NCI-H2171 (cell line): Measurements from ENCODE around the gene PHAF1.

Source experiments
- DNase-seq: peaks from one replicate; lab custom pipeline; 2025; lab: John Stamatoyannopoulos, UW

PHAF1 gene

DNA sequence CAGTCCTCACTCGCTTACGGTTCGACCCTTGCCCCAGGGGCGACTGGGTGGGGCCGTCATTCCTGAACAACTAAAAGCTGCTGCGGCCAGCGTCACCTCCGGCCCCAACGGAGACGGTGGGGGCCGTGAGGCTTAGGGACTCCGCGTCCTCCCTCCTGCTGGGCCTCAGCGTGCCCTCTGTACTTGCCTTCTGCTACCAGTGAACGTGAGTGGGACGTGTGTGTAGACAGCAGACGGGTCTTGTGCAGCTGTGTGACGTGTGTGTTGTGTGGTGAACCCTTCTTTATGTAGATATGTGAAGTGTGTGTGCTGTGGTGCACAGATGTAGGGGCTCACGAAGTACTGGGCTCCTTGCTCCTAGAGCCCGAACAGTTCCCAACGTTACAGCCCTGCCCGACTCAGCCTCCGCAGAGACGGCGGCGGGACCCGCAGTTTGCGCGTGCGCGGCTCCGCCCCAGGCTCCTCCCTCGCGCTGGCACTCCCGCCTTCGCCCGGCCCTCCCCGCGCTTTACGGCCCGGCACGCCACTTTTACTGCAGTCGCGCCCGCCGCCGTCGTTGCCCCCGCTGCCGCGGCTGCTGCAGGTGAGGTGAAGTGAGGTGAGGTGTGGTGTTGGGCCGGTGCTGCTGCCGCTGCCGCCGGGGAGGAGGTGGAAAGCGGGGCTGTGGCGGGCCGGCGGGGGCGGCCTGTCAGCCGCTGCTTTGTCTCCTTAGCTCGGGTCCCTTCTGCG, at the start of gene PHAF1:
TSS of gene PHAF1 (plus strand) at position 535 of the 729 bp plus-strand sequence. CDS start 235 bp downstream, outside the sequence.
- peak; percentile 91 for DNase-seq

- DNase-seq = no peak
Measured at GRCh38 chr16:67063008-67063407, 46.7 kb upstream of the PHAF1 start.

DNA sequence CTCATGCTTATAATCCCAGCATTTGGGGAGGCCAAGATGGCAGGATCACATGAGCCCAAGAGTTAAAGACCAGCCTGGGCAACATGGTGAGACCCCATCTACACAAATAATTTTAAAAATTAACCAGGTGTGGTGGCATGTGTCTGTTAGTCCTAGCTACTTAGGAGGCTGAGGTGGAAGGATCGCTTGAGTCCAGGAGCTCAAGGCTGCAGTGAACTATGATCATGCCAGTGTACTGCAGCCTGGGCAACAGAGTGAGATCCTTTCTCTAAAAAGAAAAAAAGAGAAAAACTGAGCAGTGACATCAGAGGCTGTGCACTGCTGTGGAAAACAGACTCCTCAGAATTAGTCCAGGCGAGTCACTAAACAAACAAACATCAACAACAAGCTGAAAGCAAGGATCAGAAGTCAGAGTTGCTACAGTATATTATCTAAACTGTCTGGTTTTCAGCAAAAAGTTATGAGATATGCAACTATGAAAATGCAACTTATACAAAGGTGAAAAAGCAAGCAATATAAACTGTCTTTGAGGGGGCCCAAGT, 41.5 kb upstream of the PHAF1 start:
- DNase-seq = no peak

GRCh38 chr16:67071476-67072048, 38.2 kb upstream of the PHAF1 start:
- no peak for DNase-seq

GRCh38 chr16:67075331-67075730, 34.4 kb upstream of the PHAF1 start:
- DNase-seq = no peak

- DNase-seq = no peak
Measured at GRCh38 chr16:67077871-67078270, 31.9 kb upstream of the PHAF1 start.

GRCh38 chr16:67082100-67082499, 27.6 kb upstream of the PHAF1 start:
- no peak for DNase-seq

DNA sequence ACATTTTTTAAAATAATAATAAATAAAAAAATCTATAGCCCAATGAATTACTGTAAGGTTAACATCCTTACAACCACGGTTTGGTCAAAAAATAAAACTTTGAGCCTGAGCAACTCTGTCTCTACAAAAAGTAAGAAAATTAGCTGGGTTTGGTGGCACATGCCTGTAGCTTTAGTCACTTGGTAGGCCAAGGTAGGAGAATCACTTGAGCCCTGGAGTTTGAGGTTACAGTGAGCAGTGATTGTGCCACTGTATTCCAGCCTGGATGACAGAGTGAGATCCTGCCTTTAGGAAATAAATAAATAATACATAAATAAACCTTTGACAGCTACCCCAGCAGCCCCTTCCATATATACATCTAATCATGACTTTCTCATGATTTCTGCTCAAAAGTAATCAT, 26.9 kb upstream of the PHAF1 start:
- no peak for DNase-seq

- DNase-seq = no peak
Measured at GRCh38 chr16:67084345-67085028, 25.3 kb upstream of the PHAF1 start.

DNA sequence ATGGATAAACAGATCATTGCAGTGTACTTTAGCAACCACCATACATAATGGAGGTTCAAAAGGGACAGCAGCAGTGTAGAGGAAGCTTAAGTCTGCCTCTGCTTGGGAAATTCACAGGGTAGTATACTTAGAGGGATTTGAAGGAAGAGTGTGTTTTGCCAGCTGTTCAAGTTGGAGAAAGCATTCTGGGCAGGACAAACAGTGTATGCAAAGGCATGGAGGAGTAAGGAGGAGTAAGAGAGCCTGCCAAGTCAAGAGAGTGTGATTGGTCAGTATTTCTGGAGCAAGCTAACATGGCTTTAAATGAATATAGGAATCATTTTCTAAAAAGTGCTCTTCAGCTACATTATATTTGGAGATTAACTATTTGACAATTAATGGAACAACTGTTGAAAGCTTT, 22.9 kb upstream of the PHAF1 start:
- DNase-seq = no peak

- DNase-seq = no peak
Measured at GRCh38 chr16:67087291-67087690, 22.4 kb upstream of the PHAF1 start.

- no peak for DNase-seq
Measured at GRCh38 chr16:67087803-67088202, 21.9 kb upstream of the PHAF1 start.

DNA sequence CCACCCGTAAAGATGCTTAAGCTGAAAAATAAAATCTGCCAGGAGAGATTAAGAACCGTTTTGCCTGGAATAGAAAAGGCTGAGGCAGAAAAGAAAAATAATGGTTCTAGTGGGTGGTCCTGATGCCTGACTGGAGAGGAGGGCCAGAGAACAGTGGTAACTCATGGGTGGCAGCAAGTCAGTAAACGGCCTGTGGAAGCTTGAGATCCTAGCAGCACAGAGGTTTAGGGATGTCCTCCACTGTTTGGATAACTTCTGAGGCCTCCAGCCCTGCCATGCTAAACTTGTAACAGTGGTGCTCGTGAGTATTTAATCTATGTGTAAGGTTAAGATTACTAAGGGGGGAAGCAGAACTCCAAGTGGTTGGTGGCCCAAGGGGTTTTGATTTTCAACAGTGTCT, 21.2 kb upstream of the PHAF1 start:
- DNase-seq = no peak

GRCh38 chr16:67089101-67089500, 20.6 kb upstream of the PHAF1 start:
- no peak for DNase-seq

DNA sequence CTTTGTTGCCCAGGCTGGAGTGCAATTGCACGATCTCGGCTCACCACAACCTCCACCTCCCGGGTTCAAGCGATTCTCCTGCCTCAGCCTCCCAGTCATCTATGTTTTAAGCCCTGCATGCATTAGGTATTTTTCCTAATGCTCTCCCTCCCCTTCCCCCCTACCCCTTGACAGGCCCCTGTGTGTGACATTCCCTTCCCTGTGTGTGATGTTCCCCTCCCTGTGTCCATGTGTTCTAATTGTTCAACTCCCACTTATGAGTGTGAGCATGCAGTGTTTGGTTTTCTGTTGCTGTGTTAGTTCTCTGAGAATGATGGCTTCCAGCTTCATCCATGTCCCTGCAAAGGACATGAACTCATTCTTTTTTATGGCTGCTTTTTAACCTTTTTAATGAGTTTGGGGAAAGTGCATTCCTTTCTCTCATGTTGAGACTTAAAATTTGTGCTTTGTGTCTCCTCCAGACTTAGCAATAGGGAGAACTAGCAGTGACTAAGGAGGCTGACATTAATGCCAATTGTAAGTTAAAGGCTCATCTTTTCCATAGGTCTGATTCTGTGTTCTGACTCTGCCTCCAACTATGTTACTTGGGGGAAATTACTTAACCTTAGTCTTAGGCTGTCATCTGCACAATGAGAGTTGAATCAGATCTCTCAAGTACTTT, 17.7 kb upstream of the PHAF1 start:
- no peak for DNase-seq

DNA sequence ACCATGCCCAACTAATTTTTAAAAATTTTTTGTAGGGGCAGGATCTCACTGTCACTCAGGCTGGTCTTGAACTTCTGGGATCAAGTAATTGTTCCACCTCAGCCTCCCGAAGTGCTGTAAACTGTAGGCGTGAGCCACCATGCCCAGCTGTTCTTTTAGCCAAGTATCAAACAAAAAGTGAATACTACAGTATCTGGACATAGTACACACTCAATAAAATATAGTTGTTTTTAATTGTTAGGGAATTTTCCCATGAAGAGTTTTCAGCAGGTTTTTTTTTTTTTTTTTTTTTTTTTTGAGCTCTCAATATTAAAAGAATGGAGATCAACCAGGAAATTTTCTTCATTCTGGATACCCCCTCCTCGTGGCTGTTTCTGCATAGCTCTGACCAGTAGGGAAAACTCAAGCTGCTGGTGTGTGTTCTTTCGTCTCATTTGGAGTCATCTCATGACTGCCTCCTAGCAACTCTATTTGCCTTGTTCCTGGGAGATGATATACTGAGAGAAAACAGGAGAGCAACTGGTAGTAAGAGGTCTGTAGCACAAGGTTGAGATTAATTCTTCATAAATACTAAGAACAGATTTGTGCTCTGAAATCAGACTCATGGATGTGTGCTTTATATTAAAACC, 16.5 kb upstream of the PHAF1 start:
- DNase-seq = no peak

- no peak for DNase-seq
Measured at GRCh38 chr16:67098599-67098998, 11.1 kb upstream of the PHAF1 start.

DNA sequence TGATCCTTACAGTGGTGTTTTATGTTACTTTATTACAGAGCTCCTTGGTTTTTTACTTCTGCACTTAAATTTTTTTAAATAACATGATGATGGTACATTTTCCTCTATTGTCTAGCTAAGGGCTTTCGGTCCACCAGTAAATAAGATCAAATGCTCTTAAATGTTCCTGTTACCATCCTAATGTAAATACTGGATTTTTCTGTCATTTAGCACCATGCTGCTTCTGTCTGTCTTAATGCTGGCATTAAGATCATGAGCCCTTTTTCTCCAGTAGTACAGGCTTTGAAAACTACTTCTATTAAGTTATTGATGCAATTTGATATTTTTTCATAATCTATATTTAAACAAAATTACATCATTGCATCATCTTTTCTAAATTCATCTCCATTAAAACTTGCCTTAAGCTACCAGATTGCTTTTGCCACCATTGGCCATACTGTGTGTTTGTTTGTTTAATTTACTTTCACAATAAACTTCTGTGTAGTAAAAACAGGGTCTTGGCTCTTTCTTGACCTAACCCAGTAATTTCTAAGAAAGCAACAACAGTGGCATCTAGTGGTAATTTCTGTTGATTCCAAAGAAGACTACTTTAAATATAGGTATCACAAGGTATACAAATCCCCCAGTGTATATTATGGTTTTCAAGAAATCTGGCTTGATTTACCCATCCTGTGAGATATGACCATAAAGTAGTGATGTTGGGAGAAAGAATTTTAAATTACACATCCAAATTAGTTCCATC, 9.0 kb upstream of the PHAF1 start:
- DNase-seq = no peak

- no peak for DNase-seq
Measured at GRCh38 chr16:67101311-67102082, 8.2 kb upstream of the PHAF1 start.

DNA sequence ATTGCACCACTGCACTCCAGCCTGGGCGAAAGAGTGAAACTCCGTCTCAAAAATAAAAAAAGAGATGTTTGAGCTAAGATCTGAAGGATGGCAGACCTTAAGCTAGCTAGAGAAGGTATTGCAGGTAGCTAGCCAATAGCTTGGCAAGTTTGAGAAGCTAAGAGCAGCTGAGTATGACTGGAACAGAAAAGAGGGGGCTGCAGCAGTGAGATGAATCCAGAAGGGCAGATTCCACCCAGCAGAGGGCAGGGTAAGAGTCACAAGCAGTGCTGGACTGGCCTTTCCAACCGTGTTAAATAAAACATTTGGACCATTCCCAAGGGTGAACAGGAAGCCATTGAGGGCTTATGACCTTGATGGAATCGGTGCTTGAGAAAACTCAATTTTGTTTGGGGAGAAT, 5.7 kb upstream of the PHAF1 start:
- DNase-seq = no peak

DNA sequence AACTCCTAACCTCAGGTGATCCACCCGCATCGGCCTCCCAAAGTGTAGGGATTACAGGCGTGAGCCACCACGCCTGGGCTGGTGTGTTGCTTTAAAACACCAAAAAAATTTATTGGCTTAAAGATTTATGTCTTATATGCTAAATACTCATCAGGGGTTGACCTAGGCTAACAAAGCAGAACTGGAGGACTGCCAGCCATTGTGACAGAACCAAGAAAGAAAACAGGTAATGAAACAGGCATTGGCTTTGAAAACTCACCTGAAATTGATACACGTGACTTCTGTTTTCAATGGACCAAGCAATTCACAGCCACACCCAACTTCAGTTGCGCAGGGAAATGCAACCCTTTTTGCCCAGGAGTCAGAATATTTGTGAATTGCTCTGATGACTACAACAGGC, 4.9 kb upstream of the PHAF1 start:
- no peak for DNase-seq
